ENCODE measurements around the gene HOXA11.

Gene HOXA11

DNA sequence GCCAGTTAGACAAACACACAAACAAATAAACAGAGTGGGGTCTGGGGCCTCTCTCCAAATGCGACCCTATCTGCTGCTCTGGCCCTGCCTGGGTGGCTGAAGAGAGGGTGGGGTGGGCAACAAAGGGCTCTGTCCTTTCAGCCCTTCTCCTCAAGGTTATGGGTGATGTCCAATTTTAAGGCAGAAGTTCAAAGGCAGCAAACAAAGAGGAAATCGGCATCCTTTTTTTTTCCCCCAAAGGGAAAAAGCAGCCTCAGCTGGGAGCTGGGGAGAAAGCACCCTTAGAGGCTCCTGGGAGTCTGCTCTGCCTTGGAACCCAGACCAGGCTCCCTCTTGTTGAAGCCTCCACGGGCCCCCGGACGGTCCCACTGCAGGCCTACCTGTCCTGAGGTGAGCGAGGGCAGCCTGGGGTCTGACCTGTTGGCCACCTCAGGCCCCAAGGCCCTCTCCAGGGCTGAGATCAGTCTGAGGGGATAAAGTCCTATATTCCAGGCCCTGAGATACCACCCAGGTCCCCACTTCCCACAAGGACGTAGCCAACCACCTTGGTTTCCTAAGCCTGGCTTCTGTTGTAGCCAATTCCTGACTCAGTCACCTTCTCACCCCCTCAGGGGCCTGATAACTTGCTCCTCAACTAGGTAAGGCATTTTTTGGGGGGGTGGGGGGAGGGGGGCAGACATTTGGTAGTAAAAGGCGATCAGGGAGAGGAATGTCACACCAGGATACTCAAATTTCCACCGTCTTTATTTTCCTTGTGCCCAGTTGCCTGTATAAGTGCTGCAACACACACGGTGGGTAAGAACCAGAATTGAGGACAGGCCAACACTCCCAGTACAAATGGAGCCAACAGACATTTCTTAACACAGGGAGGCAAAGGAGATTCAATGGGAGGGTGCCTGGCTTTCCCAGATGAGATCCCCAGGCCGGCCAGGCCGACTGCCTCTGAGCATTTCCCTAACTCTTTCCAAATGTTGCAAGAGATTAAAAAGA lies 4.3 kb downstream of the HOXA11 start:
- H3K36me3 ChIP-seq (ENCODE audit: control insufficient read depth, insufficient read depth, low read length): no peaks in the 10 kb centered on the region
- no peaks in the 10 kb centered on the region for H3K9me3 ChIP-seq (ENCODE audit: control insufficient read depth, insufficient read depth, low read length)
- peak overlapping the region; percentile 30 for H3K4me3 ChIP-seq (ENCODE audit: low read depth, low read length)
- H3K4me1 ChIP-seq (ENCODE audit: control insufficient read depth, insufficient read depth, low read length): no peaks in the 10 kb centered on the region
- H3K27me3 ChIP-seq (ENCODE audit: control insufficient read depth, insufficient read depth, low read length): peaks cover 99% of the 10 kb centered on the region
- H3K9ac ChIP-seq (ENCODE audit: low read depth, low read length): no peak overlapping the region

DNA sequence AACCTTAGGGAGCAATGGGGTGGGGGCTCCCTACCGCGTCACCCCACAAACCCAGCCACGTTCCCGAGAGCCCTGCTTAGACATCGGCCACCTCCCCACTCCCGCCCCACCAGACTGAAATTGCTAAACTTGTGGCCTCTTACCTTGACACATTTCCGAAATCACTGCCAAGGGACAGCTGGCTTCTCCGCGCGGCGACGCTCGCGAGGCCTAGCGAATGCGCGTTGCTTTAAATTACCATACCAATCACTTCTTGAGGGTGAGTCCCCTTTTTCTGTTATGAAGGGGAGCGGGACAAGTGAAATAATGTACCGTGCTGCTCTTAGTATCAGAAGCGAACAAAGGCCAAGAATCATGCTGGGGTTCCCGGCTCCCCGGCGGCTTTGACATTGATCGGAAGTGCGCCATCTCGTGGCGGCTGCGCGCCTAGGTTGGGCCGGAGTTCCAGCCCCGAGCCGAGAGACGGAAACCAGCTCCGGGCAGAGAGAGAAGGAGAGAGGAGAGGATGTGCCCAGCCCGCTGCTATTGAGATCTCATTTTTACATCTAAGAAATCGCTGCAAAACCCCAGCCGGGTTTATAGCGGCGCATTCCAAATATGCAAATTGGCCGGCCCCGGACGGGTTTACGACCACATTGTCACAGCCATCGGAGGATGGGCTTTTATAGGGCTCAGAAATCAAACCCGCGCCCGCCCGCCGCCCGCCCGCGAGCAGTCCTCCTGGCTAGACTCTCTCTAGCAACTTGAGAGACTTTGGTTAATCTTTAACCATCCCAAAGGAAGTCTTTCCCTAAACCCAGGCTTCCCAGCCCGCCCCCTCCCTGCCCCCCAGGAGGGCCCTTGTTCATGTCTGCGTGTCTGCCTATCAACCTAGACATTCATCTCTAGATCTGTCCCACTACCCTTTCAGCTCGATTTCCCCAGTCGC lies 5.3 kb downstream of the HOXA11 start:
- Histone ChIP-seq H3K4me1 (ENCODE audit: control insufficient read depth, insufficient read depth, low read length) (no peaks in the 10 kb centered on the region), H3K9me3 (ENCODE audit: control insufficient read depth, insufficient read depth, low read length) (no peaks in the 10 kb centered on the region), H3K4me3 (ENCODE audit: low read depth, low read length) (peak overlapping the region; percentile 6), H3K27me3 (ENCODE audit: control insufficient read depth, insufficient read depth, low read length) (peaks cover 99% of the 10 kb centered on the region), H3K9ac (ENCODE audit: low read depth, low read length) (no peak overlapping the region), H3K36me3 (ENCODE audit: control insufficient read depth, insufficient read depth, low read length) (no peaks in the 10 kb centered on the region)

DNA sequence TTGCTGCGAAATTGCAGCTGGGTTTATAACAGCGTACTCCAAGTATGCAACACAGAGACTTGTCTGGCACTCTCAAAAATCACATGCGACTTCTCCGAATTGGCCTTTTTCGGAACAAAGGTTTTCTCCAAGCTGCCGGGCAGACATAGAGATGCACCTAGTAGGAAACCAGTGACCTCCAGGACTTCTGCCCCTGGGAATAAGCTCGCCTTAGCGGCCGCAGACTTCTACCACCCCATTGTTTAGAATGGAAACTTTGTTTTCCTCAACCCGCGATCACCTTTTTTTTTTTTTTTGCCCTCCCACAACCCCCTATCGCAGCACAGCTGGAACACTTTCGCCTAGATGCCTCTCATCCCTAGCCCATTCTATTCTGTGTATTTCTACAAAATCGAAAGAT lies 6.0 kb downstream of the HOXA11 start:
- Histone ChIP-seq H3K9me3 (ENCODE audit: control insufficient read depth, insufficient read depth, low read length) (no peaks in the 10 kb centered on the region), H3K27me3 (ENCODE audit: control insufficient read depth, insufficient read depth, low read length) (peaks cover 100% of the 10 kb centered on the region), H3K36me3 (ENCODE audit: control insufficient read depth, insufficient read depth, low read length) (no peaks in the 10 kb centered on the region), H3K4me3 (ENCODE audit: low read depth, low read length) (peak overlapping the region; percentile 6), H3K9ac (ENCODE audit: low read depth, low read length) (no peak overlapping the region), H3K4me1 (ENCODE audit: control insufficient read depth, insufficient read depth, low read length) (no peaks in the 10 kb centered on the region)

DNA sequence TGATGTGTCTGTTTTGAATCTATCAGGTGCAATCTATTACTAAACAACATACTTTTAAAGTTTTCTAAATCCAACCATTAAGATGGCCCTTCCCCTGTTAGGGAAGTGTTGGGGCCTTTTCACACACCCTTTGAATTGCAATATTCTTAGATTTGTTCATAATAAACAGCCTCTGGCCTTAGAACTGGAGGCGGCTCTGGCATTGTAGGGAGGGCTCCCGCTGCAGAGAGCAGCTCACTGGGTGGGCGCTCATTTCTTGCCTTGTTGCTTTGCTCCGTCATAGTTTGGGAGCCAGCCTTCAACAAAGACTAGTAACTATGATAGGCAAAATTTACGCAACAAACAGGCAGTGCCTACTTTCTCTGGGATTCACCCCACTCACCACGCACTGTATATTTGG lies 6.7 kb downstream of the HOXA11 start:
- H3K4me3 ChIP-seq (ENCODE audit: low read depth, low read length): no peak overlapping the region
- H3K9me3 ChIP-seq (ENCODE audit: control insufficient read depth, insufficient read depth, low read length): no peaks in the 10 kb centered on the region
- no peaks in the 10 kb centered on the region for H3K4me1 ChIP-seq (ENCODE audit: control insufficient read depth, insufficient read depth, low read length)
- no peak overlapping the region for H3K9ac ChIP-seq (ENCODE audit: low read depth, low read length)
- no peaks in the 10 kb centered on the region for H3K36me3 ChIP-seq (ENCODE audit: control insufficient read depth, insufficient read depth, low read length)
- H3K27me3 ChIP-seq (ENCODE audit: control insufficient read depth, insufficient read depth, low read length): peaks cover 97% of the 10 kb centered on the region

DNA sequence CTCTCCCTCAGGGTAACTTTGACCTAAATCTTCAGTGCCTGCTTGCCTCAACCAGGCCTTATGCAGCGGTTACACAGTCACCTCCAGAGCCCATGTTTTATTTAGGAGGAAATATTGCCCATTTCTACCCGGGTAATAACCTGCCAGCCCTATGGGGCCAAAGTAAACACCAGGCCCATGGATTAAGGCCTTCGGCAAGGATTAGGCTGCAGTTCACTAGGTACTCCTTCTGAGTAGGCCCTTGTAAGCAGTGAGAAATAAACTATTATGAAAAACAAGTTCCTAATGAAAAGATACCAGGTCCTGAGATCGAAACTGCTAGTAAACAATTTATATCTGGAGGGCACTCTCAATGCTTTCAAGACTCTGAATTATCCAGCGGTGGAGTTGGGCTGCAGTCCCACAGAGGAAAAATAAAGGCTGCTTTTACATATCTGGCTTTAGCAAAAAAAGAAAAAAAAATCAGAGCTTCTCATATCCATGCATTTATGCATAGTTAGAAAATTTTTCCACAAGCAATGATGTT lies 7.2 kb downstream of the HOXA11 start:
- H3K4me3 ChIP-seq (ENCODE audit: low read depth, low read length): no peak overlapping the region
- H3K9ac ChIP-seq (ENCODE audit: low read depth, low read length): no peak overlapping the region

DNA sequence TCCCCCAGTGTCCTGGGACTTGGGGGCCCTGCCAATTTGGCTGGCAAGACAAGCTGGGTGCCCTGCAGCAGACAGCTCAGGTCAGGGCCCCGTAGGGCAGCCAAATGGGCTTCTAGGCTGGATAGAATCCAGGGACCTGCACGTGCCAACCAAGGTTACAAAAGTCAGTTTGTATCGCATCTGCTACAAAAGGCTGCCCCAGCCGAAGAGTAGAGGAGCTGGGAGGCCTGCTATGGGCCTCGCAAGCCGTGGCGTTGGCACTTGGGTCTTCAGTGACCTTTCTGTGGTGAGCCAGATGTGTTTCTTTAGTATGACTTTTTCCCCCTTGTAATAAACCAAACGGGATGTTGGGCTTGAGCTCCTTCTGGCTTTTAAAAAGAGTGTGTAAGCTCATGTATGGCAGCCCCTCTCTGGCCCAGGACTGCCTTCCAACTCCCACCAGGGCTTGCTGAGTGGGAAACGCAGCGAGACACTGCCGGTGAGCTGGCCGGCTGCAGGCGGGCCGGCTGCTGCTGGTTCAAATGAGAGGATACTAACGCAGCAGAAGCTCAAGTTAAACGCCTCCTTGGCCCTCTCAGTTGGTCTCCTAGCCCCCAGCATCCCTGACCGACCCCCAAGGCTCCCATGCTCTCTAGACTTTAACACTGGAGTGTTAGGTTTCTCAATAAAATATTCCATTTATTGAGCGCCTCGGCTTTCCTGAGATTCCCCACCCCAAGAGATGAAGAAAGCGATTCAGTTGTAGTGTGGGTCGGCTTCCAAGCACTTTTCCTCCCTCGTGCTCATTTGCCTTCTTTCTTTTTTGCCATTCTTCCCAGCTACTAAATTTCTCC lies 7.9 kb downstream of the HOXA11 start:
- no peaks in the 10 kb centered on the region for H3K4me1 ChIP-seq (ENCODE audit: control insufficient read depth, insufficient read depth, low read length)
- H3K36me3 ChIP-seq (ENCODE audit: control insufficient read depth, insufficient read depth, low read length): no peaks in the 10 kb centered on the region
- no peak overlapping the region for H3K9ac ChIP-seq (ENCODE audit: low read depth, low read length)
- peak overlapping the region; percentile 11 for H3K4me3 ChIP-seq (ENCODE audit: low read depth, low read length)
- H3K9me3 ChIP-seq (ENCODE audit: control insufficient read depth, insufficient read depth, low read length): no peaks in the 10 kb centered on the region
- H3K27me3 ChIP-seq (ENCODE audit: control insufficient read depth, insufficient read depth, low read length): peaks cover 97% of the 10 kb centered on the region

More for the DNA sequence above, 7.2 kb downstream of the HOXA11 start:
- Histone ChIP-seq H3K4me1 (ENCODE audit: control insufficient read depth, insufficient read depth, low read length) (no peaks in the 10 kb centered on the region), H3K27me3 (ENCODE audit: control insufficient read depth, insufficient read depth, low read length) (peaks cover 97% of the 10 kb centered on the region), H3K36me3 (ENCODE audit: control insufficient read depth, insufficient read depth, low read length) (no peaks in the 10 kb centered on the region), H3K9me3 (ENCODE audit: control insufficient read depth, insufficient read depth, low read length) (no peaks in the 10 kb centered on the region)

DNA sequence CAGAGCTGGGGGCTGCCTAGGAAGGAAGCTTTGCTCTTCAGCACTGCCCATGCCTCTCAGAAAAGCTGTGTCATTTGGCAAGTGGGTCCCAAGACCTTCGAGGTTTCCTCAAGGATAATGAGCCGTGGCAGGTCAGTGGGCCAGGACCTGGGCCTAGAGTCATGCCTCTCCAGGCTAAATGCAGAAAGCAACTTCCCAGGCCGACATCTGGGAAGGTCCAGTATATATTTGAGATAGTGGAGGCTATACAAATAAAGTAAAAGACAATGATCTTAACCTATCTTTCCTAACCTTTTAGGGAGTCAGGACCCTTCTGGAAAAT lies 8.5 kb downstream of the HOXA11 start:
- H3K27me3 ChIP-seq (ENCODE audit: control insufficient read depth, insufficient read depth, low read length): peaks cover 97% of the 10 kb centered on the region
- H3K4me3 ChIP-seq (ENCODE audit: low read depth, low read length): peak overlapping the region; percentile 23

DNA sequence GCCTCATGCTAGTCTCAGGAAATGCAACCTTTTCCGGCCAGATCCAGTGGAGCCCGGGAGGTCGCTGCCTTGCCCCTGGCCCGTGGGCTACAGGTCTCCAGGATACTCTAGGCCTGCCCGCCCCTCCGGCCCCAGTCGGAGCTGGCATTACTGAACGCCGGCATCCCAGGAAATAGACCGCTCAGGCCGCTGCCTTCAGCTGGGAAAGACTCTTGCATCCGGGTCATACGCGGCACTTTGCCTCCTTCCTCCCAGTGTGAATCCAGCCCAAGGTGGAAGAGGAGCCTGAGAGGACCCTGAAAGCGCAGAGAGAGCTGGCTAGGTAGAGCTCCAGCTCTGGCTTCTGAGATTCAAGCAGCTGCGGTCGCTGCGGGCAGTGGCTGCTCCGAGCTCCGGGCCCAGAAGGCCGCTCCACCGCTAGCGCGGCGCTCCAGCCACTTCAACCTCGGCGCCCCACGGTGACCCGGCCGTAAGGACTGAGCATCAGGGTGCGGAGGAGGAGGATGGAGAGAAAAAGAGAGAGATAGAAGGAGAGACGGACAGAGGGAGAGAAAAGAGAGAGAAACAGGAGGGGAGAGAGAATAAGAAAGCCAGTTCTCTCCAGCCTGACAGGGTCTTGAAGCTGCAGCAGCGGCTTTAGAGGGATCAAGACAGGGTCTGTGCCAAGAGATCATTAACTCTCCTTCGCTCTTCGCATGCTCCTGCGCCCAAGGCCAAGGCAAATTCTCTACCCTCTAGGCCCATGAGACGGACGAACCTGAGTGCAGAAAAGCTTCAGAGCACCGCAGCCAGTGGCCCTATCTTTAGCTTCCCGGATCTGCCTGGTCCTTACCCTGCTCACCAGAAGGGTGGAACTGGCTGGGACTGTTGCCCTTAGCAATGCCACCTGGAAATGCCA lies 9.2 kb downstream of the HOXA11 start:
- no peaks in the 10 kb centered on the region for H3K4me1 ChIP-seq (ENCODE audit: control insufficient read depth, insufficient read depth, low read length)
- no peak overlapping the region for H3K9ac ChIP-seq (ENCODE audit: low read depth, low read length)
- no peaks in the 10 kb centered on the region for H3K9me3 ChIP-seq (ENCODE audit: control insufficient read depth, insufficient read depth, low read length)
- H3K4me3 ChIP-seq (ENCODE audit: low read depth, low read length): peak overlapping the region; percentile 23
- peaks cover 97% of the 10 kb centered on the region for H3K27me3 ChIP-seq (ENCODE audit: control insufficient read depth, insufficient read depth, low read length)
- H3K36me3 ChIP-seq (ENCODE audit: control insufficient read depth, insufficient read depth, low read length): no peaks in the 10 kb centered on the region

More for the DNA sequence above, 8.5 kb downstream of the HOXA11 start:
- Histone ChIP-seq H3K36me3 (ENCODE audit: control insufficient read depth, insufficient read depth, low read length) (no peaks in the 10 kb centered on the region), H3K9ac (ENCODE audit: low read depth, low read length) (no peak overlapping the region), H3K9me3 (ENCODE audit: control insufficient read depth, insufficient read depth, low read length) (no peaks in the 10 kb centered on the region), H3K4me1 (ENCODE audit: control insufficient read depth, insufficient read depth, low read length) (no peaks in the 10 kb centered on the region)

DNA sequence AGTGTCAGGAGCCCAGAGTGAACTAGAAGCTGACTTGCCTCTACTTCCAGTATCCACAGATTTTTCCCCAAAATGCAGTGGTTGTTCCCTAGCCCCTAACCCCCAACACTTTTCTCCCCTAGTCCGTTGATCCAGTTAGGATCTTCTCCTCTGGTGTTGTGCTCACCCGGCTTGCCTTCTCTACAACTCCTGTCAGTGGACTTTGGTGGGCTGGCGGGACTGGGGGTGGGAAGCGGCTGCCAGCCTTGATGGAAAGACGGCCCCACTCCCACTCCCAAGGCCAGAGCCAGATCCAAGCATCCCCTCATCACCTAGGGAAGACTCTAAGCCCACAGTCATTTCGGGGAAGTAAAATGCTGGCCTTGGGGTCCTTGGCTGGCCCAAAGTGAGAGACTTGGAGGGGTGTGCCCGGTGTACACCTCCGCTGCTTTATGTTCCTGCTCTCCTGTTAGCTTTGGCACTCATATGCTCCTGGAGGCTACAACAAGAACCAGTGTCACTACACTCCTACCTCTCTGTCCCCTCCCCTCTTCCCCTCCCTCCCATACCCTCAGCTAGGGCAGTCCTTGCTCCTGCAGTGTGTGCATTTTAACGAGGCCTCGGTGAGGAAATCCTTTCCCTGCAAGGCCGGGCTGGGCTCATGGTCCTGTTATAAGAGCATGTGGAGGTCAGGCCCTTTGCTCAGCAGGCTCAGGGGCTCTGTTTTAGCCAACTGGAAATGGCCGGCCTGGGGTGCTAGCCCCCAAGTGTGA lies 10.0 kb downstream of the HOXA11 start:
- H3K36me3 ChIP-seq (ENCODE audit: control insufficient read depth, insufficient read depth, low read length): no peaks in the 10 kb centered on the region
- H3K9me3 ChIP-seq (ENCODE audit: control insufficient read depth, insufficient read depth, low read length): no peaks in the 10 kb centered on the region
- H3K4me3 ChIP-seq (ENCODE audit: low read depth, low read length): peak overlapping the region; percentile 18
- no peak overlapping the region for H3K9ac ChIP-seq (ENCODE audit: low read depth, low read length)
- no peaks in the 10 kb centered on the region for H3K4me1 ChIP-seq (ENCODE audit: control insufficient read depth, insufficient read depth, low read length)
- H3K27me3 ChIP-seq (ENCODE audit: control insufficient read depth, insufficient read depth, low read length): peaks cover 97% of the 10 kb centered on the region

Measured in iPS-15b (cell line).